IMR-90 (cell line): ENCODE measurements around the gene MRM2. TPM values are rescaled to one million over a fixed set of nuclear protein-coding genes. Genes with fewer than 3 reads are reported as not detected.

Experiments
- ATAC-seq: fragments of 200-7000 bp; cut with Tn5 transposase; 2 replicates; pipeline ENCODE4 v1.9.1; 2020; ENCODE audit warnings: low read depth, mild to moderate bottlenecking, moderate library complexity
- BruUV-seq: library from RNA; stranded (reverse); fragments of 400-500 nt; replicated peaks from 2 replicates; lab custom pipeline; 2021; lab: Mats Ljungman, UMichigan
- CTCF ChIA-PET: fragments of 300-600 bp; formaldehyde crosslinking; extraction: SDS; loops from one replicate; lab custom pipeline; 2021; ENCODE audit warnings: antibody characterized with exemption; lab: Yijun Ruan, JAX
- POLR2A ChIA-PET: fragments of 300-600 bp; sonication (Branson Sonifier 250); formaldehyde crosslinking; loops from one replicate; lab custom pipeline; 2022; ENCODE audit warnings: antibody characterized with exemption; ENCODE audit not compliant: unreplicated experiment; lab: Charles Lee
- DNase-seq: peaks from one replicate; pipeline ENCODE4 v3.0.0; 2013
- H2AFZ ChIP-seq: replicated peaks from 2 replicates; pipeline ENCODE3; 2013; ENCODE audit warnings: low read length, mild to moderate bottlenecking; ENCODE audit not compliant: poor library complexity
- H2AK5ac ChIP-seq: 2 replicates; pipeline ENCODE4 v1.6.1; 2013; ENCODE audit warnings: low read depth, low read length, inconsistent platforms
- H2AK9ac ChIP-seq: replicated peaks from 2 replicates; pipeline ENCODE3; 2013; ENCODE audit warnings: mild to moderate bottlenecking, low read depth, low read length, moderate library complexity; ENCODE audit not compliant: poor library complexity
- H2BK120ac ChIP-seq: 2 replicates; pipeline ENCODE4 v1.6.1; 2013; ENCODE audit warnings: low read depth, low read length, inconsistent platforms
- H2BK15ac ChIP-seq: 3 replicates; pipeline ENCODE4 v1.6.1; 2013; ENCODE audit warnings: low read depth, low read length, inconsistent platforms
- H2BK20ac ChIP-seq: 2 replicates; pipeline ENCODE4 v1.6.1; 2013; ENCODE audit warnings: low read depth, mild to moderate bottlenecking, inconsistent platforms, low read length, moderate library complexity
- H2BK5ac ChIP-seq: 2 replicates; pipeline ENCODE4 v1.6.1; 2013; ENCODE audit warnings: mild to moderate bottlenecking, low read depth, low read length, inconsistent platforms; ENCODE audit not compliant: poor library complexity, severe bottlenecking
- H3K14ac ChIP-seq: replicated peaks from 2 replicates; pipeline ENCODE4 v1.6.1; 2013; ENCODE audit warnings: low read depth, low read length, inconsistent platforms
- H3K18ac ChIP-seq: 2 replicates; pipeline ENCODE4 v1.6.1; 2013; ENCODE audit warnings: low read depth, low read length, control low read depth
- H3K23ac ChIP-seq: 2 replicates; pipeline ENCODE4 v1.6.1; 2013; ENCODE audit warnings: low read depth, low read length, inconsistent platforms
- H3K27ac ChIP-seq: 2 replicates; pipeline ENCODE4 v1.5.1; 2013; ENCODE audit warnings: mild to moderate bottlenecking, control low read depth, low read length; ENCODE audit not compliant: insufficient read depth
- H3K27me3 ChIP-seq: 2 replicates; pipeline ENCODE4 v1.6.1; 2013; ENCODE audit warnings: low read length; ENCODE audit not compliant: control insufficient read depth, insufficient read depth
- H3K36me3 ChIP-seq: 2 replicates; pipeline ENCODE4 v1.6.1; 2013; ENCODE audit warnings: low read length, mixed read lengths; ENCODE audit not compliant: control insufficient read depth, insufficient read depth
- H3K4ac ChIP-seq: 2 replicates; pipeline ENCODE4 v1.6.1; 2013; ENCODE audit warnings: low read depth, low read length, inconsistent platforms
- H3K4me1 ChIP-seq: 2 replicates; pipeline ENCODE4 v1.6.1; 2013; ENCODE audit warnings: low read length, mixed read lengths; ENCODE audit not compliant: control insufficient read depth, insufficient read depth
- H3K4me2 ChIP-seq: 2 replicates; pipeline ENCODE4 v1.6.1; 2013; ENCODE audit warnings: low read depth, mild to moderate bottlenecking, control low read depth, low read length, moderate library complexity
- H3K4me3 ChIP-seq: 2 replicates; pipeline ENCODE4 v1.5.1; 2013; ENCODE audit warnings: low read depth, mild to moderate bottlenecking, control low read depth, low read length, moderate library complexity; ENCODE audit not compliant: insufficient read depth
- H3K56ac ChIP-seq: 2 replicates; pipeline ENCODE4 v1.6.1; 2013; ENCODE audit warnings: low read length, inconsistent platforms; ENCODE audit not compliant: insufficient read depth; ENCODE audit errors: extremely low read depth
- H3K79me1 ChIP-seq, 2 experiments: 2 replicates each; pipeline ENCODE4 v1.6.1; 2013; ENCODE audit warnings: low read length in 2 of 2, inconsistent platforms in 1 of 2, low read depth in 1 of 2
- H3K9ac ChIP-seq: 2 replicates; pipeline ENCODE4 v1.6.1; 2013; ENCODE audit warnings: low read depth, low read length, control low read depth
- H3K9me1 ChIP-seq: 2 replicates; pipeline ENCODE4 v1.6.1; 2013; ENCODE audit warnings: low read length, inconsistent platforms; ENCODE audit not compliant: insufficient read depth
- H3K9me3 ChIP-seq: 2 replicates; pipeline ENCODE4 v1.6.1; 2013; ENCODE audit warnings: low read length; ENCODE audit not compliant: control insufficient read depth, insufficient read depth
- H4K20me1 ChIP-seq: 2 replicates; pipeline ENCODE4 v1.6.1; 2013; ENCODE audit warnings: low read length, inconsistent platforms; ENCODE audit not compliant: insufficient read depth
- H4K5ac ChIP-seq: 2 replicates; pipeline ENCODE4 v1.6.1; 2013; ENCODE audit warnings: mild to moderate bottlenecking, low read depth, low read length, control low read depth
- H4K8ac ChIP-seq, 2 experiments: 2 replicates each; pipeline ENCODE4 v1.6.1; 2013; ENCODE audit warnings: low read depth in 2 of 2, low read length in 2 of 2, control low read depth in 1 of 2, inconsistent platforms in 1 of 2
- H4K91ac ChIP-seq: 2 replicates; pipeline ENCODE4 v1.6.1; 2013; ENCODE audit warnings: low read depth, low read length, inconsistent platforms; ENCODE audit not compliant: insufficient read depth
- CHD1 ChIP-seq: IDR thresholded peaks from 2 replicates; pipeline ENCODE4 v1.6.1; 2012; ENCODE audit warnings: low read depth, low read length, improper control_type of control experiment
- FOS ChIP-seq: fragments of 150-350 bp; IDR thresholded peaks from 2 replicates; pipeline ENCODE4 v1.6.1; 2016; ENCODE audit warnings: low read depth, low read length
- MAZ ChIP-seq: IDR thresholded peaks from 2 replicates; pipeline ENCODE4 v1.6.1; 2012; ENCODE audit warnings: low read depth, mild to moderate bottlenecking, low read length, improper control_type of control experiment, moderate library complexity, borderline replicate concordance
- WGBS, 2 experiments: methylation state at CpG; one replicate each; pipeline versions ENCODE4 v1.1.5 to v1.1.7; 2013; ENCODE audit warnings: missing lambda C conversion rate in 2 of 2; ENCODE audit not compliant: insufficient read length in 1 of 2; ENCODE audit errors: extremely low coverage in 2 of 2; 5-methylcytosine and 5-hydroxymethylcytosine counted together
- dilution Hi-C: fragments of 300-500 bp; cut with HindIII; formaldehyde crosslinking; loops from one replicate; pipeline ENCODE4 v1.14.3; 2018; ENCODE audit warnings: low sequenced_read_pairs; ENCODE audit not compliant: unreplicated experiment
- in situ Hi-C: fragments of 300-500 bp; cut with MboI; formaldehyde crosslinking; loops from 3 replicates; pipeline ENCODE4 v1.14.3; 2019; ENCODE audit warnings: low sequenced_read_pairs, inconsistent platforms, mixed read lengths
- intact Hi-C: fragments of 100-400 bp; cut with micrococcal nuclease; formaldehyde crosslinking; loops from 2 replicates; pipeline ENCODE4 v1.10.0; 2022
- polyA plus RNA-seq, 3 experiments: library from polyadenylated mRNA; depleted of rRNA; stranded (reverse); fragments of >200 nt; gene quantifications; 2 replicates each; pipeline ENCODE4 v1.2.3, GENCODE V29; 2012; ENCODE audit warnings: low replicate concordance in 1 of 3
- total RNA-seq: library from RNA; depleted of rRNA; stranded (reverse); fragments of >200 nt; gene quantifications from 2 replicates; pipeline ENCODE4 v1.2.3, GENCODE V29; 2012

Gene MRM2
- total and polyA plus RNA-seq, 2 of the 4 experiments (the other 2 are of a cell fraction) = 19.1 to 23.8 TPM

DNA sequence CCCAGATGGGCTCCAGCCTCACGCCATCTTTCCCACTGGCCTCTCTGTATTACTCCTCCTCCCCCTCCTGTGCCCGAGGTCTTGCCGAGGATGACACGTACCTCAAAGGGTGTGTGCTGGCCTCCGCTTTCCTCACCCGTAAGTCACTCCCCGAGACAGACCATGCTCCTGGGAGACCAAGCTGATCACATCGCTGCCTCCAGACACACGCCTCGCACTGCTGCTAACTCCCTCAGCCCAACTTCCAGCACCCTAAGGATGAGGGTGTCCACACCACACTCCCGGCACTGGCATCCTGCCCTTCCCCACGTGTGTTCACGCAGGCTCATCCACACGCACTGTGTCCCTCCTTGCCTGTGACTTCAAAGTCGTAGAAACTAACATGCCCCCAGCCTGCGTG, 33.3 kb downstream of the MRM2 start:
- no peak overlapping the region for H2BK15ac ChIP-seq
- H3K79me1 ChIP-seq = peaks cover 0 to 17% of the 10 kb centered on the region in 2 experiments
- no peak overlapping the region for H3K14ac ChIP-seq
- H3K18ac ChIP-seq = no peak overlapping the region
- H3K27ac ChIP-seq = no peak overlapping the region
- CTCF ChIA-PET = no interaction called here
- BruUV-seq = no TSS peak
- peaks cover 15% of the 10 kb centered on the region for H3K9me1 ChIP-seq
- no peak overlapping the region for H2AK5ac ChIP-seq
- H2AFZ ChIP-seq = no peak overlapping the region
- no peak overlapping the region for H2BK5ac ChIP-seq
- H4K5ac ChIP-seq = no peak overlapping the region
- no peak overlapping the region for H2BK120ac ChIP-seq
- H3K4me1 ChIP-seq = peaks cover 15% of the 10 kb centered on the region
- no peak overlapping the region for H3K4me3 ChIP-seq
- H3K23ac ChIP-seq = no peak overlapping the region
- no peak overlapping the region for H3K9ac ChIP-seq
- 78% methylated on average over 15 of the region's 16 CpGs; no CpG with 5 or more reads in 1 of the 2 experiments for WGBS, 2 experiments
- no peak overlapping the region for H2AK9ac ChIP-seq
- in situ Hi-C loops (loop anchor here (10.0 kb wide), 1 partner anchor 634 kb away; the partner anchor contains the start of gene PSMG3), dilution Hi-C loops (no loop called here), intact Hi-C loops (loop anchor here (1.0 to 10.0 kb wide), 3 partner anchors 104 to 629 kb away; no protein-coding TSS in a partner anchor)
- H3K27me3 ChIP-seq = no peaks in the 10 kb centered on the region
- H3K36me3 ChIP-seq = peaks cover 30% of the 10 kb centered on the region
- H4K91ac ChIP-seq = no peak overlapping the region
- no peak overlapping the region for H2BK20ac ChIP-seq
- no peak overlapping the region for H3K4me2 ChIP-seq
- DNase-seq = no peak
- POLR2A ChIA-PET = no interaction called here
- no peak for ATAC-seq
- H3K4ac ChIP-seq = no peak overlapping the region
- no peak overlapping the region for H3K56ac ChIP-seq
- H3K9me3 ChIP-seq = no peaks in the 10 kb centered on the region
- H4K20me1 ChIP-seq = peaks cover 6% of the 10 kb centered on the region; the same call in 1 of the 2 replicates
- no peak overlapping the region for H4K8ac ChIP-seq
- no peak for TF ChIP-seq FOS
- TF ChIP-seq CHD1 = no peak
- no peak for TF ChIP-seq MAZ
